H9 (cell line): Measurements from ENCODE around the gene IFRD2. TPM values are rescaled to one million over a fixed set of nuclear protein-coding genes. Genes with fewer than 3 reads are reported as not detected.

Source experiments
- DNase-seq: peaks from one replicate; pipeline ENCODE4 v3.0.0-alpha.2; 2017
- H2AFZ ChIP-seq: one replicate; pipeline ENCODE4 v1.6.1; 2013; ENCODE audit warnings: mild to moderate bottlenecking, low read length, control low read depth, moderate library complexity
- H2AK5ac ChIP-seq: 2 replicates; pipeline ENCODE4 v1.6.1; 2013; ENCODE audit warnings: low read length, control low read depth, mixed read lengths; ENCODE audit not compliant: insufficient read length
- H2BK120ac ChIP-seq: one replicate; pipeline ENCODE4 v1.6.1; 2013; ENCODE audit warnings: low read depth, mild to moderate bottlenecking, low read length, control low read depth, inconsistent platforms; ENCODE audit not compliant: poor library complexity, severe bottlenecking
- H2BK12ac ChIP-seq: 2 replicates; pipeline ENCODE4 v1.6.1; 2013; ENCODE audit warnings: low read length, control low read depth, mixed read lengths, low read depth; ENCODE audit not compliant: insufficient read length
- H2BK15ac ChIP-seq: 2 replicates; pipeline ENCODE4 v1.6.1; 2013; ENCODE audit warnings: low read depth, low read length, control low read depth
- H2BK20ac ChIP-seq: one replicate; pipeline ENCODE4 v1.6.1; 2013; ENCODE audit warnings: low read depth, mild to moderate bottlenecking, low read length, control low read depth, inconsistent platforms; ENCODE audit not compliant: poor library complexity, severe bottlenecking
- H2BK5ac ChIP-seq: 2 replicates; pipeline ENCODE4 v1.6.1; 2013; ENCODE audit warnings: low read length, control low read depth, mixed read lengths; ENCODE audit not compliant: insufficient read length
- H3K14ac ChIP-seq: 2 replicates; pipeline ENCODE4 v1.6.1; 2013; ENCODE audit warnings: low read length, control low read depth; ENCODE audit not compliant: insufficient read depth
- H3K18ac ChIP-seq: 2 replicates; pipeline ENCODE4 v1.6.1; 2013; ENCODE audit warnings: low read depth, mild to moderate bottlenecking, mixed read lengths, low read length, control low read depth; ENCODE audit not compliant: insufficient read length
- H3K23ac ChIP-seq: 2 replicates; pipeline ENCODE4 v1.6.1; 2013; ENCODE audit warnings: low read length, control low read depth, mixed read lengths, low read depth; ENCODE audit not compliant: insufficient read length
- H3K23me2 ChIP-seq: 2 replicates; pipeline ENCODE4 v1.6.1; 2013; ENCODE audit warnings: low read depth, mild to moderate bottlenecking, mixed read lengths, low read length, control low read depth; ENCODE audit not compliant: insufficient read length, poor library complexity, severe bottlenecking
- H3K27ac ChIP-seq: 2 replicates; pipeline ENCODE4 v1.5.1; 2013; ENCODE audit warnings: low read length, control low read depth, mixed read lengths, low read depth; ENCODE audit not compliant: insufficient read length
- H3K27me3 ChIP-seq: 2 replicates; pipeline ENCODE4 v1.6.1; 2013; ENCODE audit warnings: low read length, control low read depth, inconsistent platforms; ENCODE audit not compliant: insufficient read depth
- H3K4ac ChIP-seq: 2 replicates; pipeline ENCODE4 v1.6.1; 2013; ENCODE audit warnings: low read depth, mild to moderate bottlenecking, control low read depth, inconsistent platforms, low read length, moderate library complexity
- H3K4me1 ChIP-seq: 2 replicates; pipeline ENCODE4 v1.6.1; 2013; ENCODE audit warnings: low read length, control low read depth, inconsistent platforms; ENCODE audit not compliant: insufficient read depth
- H3K4me2 ChIP-seq: 2 replicates; pipeline ENCODE4 v1.6.1; 2013; ENCODE audit warnings: low read length, control low read depth, mixed read lengths; ENCODE audit not compliant: insufficient read length, insufficient read depth
- H3K56ac ChIP-seq: 2 replicates; pipeline ENCODE4 v1.6.1; 2013; ENCODE audit warnings: low read depth, mild to moderate bottlenecking, mixed read lengths, low read length, control low read depth; ENCODE audit not compliant: insufficient read length
- H3K79me1 ChIP-seq: 2 replicates; pipeline ENCODE4 v1.6.1; 2013; ENCODE audit warnings: low read depth, mild to moderate bottlenecking, moderate library complexity, low read length, control low read depth, inconsistent platforms; ENCODE audit not compliant: insufficient read depth, poor library complexity, severe bottlenecking
- H3K79me2 ChIP-seq: 2 replicates; pipeline ENCODE4 v1.6.1; 2013; ENCODE audit warnings: low read length, control low read depth, inconsistent platforms; ENCODE audit not compliant: insufficient read depth
- H3K9ac ChIP-seq: 2 replicates; pipeline ENCODE4 v1.6.1; 2013; ENCODE audit warnings: low read length, control low read depth, mixed read lengths; ENCODE audit not compliant: insufficient read length; ENCODE audit errors: extremely low read depth
- H3K9me3 ChIP-seq: one replicate; pipeline ENCODE4 v1.6.1; 2013; ENCODE audit warnings: low read depth, low read length, inconsistent platforms; ENCODE audit not compliant: control insufficient read depth
- H3T11ph ChIP-seq: one replicate; pipeline ENCODE4 v1.6.1; 2013; ENCODE audit warnings: mild to moderate bottlenecking, low read length, control low read depth, inconsistent platforms
- H4K20me1 ChIP-seq: one replicate; pipeline ENCODE4 v1.6.1; 2013; ENCODE audit not compliant: control insufficient read depth, insufficient read length, insufficient read depth
- H4K5ac ChIP-seq: 2 replicates; pipeline ENCODE4 v1.6.1; 2013; ENCODE audit warnings: low read depth, mild to moderate bottlenecking, mixed read lengths, low read length, control low read depth; ENCODE audit not compliant: insufficient read length
- H4K8ac ChIP-seq: replicated peaks from 2 replicates; pipeline ENCODE4 v1.6.1; 2013; ENCODE audit warnings: low read length, control low read depth, mixed read lengths, low read depth; ENCODE audit not compliant: insufficient read length
- H4K91ac ChIP-seq: 2 replicates; pipeline ENCODE4 v1.6.1; 2013; ENCODE audit warnings: low read depth, mild to moderate bottlenecking, moderate library complexity, mixed read lengths, low read length, control low read depth; ENCODE audit not compliant: insufficient read length
- H3K27ac Mint-ChIP-seq, 3 experiments: 2 replicates in 2 of 3; 3 replicates in 1 of 3; pipeline ENCODE4 v1.8.0; 2020 to 2021; ENCODE audit warnings: mixed read lengths in 3 of 3, mild to moderate bottlenecking in 1 of 3, moderate library complexity in 1 of 3
- H3K27me3 Mint-ChIP-seq: 2 replicates; pipeline ENCODE4 v1.8.0; 2021; ENCODE audit warnings: low read depth, mild to moderate bottlenecking, moderate library complexity, mixed read lengths
- H3K36me3 Mint-ChIP-seq, 3 experiments: 2 replicates in 2 of 3; 3 replicates in 1 of 3; pipeline ENCODE4 v1.8.0; 2020 to 2021; ENCODE audit warnings: low read depth in 3 of 3, mixed read lengths in 3 of 3; ENCODE audit not compliant: insufficient read depth in 1 of 3
- H3K4me1 Mint-ChIP-seq, 2 experiments: 2 replicates each; pipeline ENCODE4 v1.8.0; 2020; ENCODE audit warnings: mixed read lengths in 2 of 2
- H3K4me3 Mint-ChIP-seq, 2 experiments: 2 replicates in 1 of 2; 3 replicates in 1 of 2; pipeline ENCODE4 v1.8.0; 2020 to 2021; ENCODE audit warnings: mild to moderate bottlenecking in 2 of 2, mixed read lengths in 2 of 2, moderate library complexity in 1 of 2
- H3K9me3 Mint-ChIP-seq, 2 experiments: 2 replicates in 1 of 2; 3 replicates in 1 of 2; pipeline ENCODE4 v1.8.0; 2020; ENCODE audit warnings: mild to moderate bottlenecking in 2 of 2, mixed read lengths in 2 of 2, moderate library complexity in 1 of 2
- CTCF ChIP-seq: fragments of 200-600 bp; sonication (generic); conservative IDR thresholded peaks from 3 replicates; pipeline ENCODE4 v1.8.0; 2021; ENCODE audit warnings: antibody characterized with exemption, mild to moderate bottlenecking
- WGBS: extraction: QIAGEN DNeasy Blood & Tissue Kit; methylation state at CpG from one replicate; pipeline ENCODE4 v1.1.7; 2013; ENCODE audit warnings: missing lambda C conversion rate, low lambda C conversion rate, mixed read lengths; ENCODE audit not compliant: insufficient read length; ENCODE audit errors: extremely low coverage; 5-methylcytosine and 5-hydroxymethylcytosine counted together
- total RNA-seq: library from RNA; stranded (reverse); gene quantifications from 2 replicates; pipeline ENCODE4 v1.2.1, GENCODE V29; 2021

IFRD2 gene
- total RNA-seq, 1 experiment from 2014 or later: 109 TPM

- H2BK12ac ChIP-seq: no peak overlapping the region
- H2AFZ ChIP-seq: no peak overlapping the region
- DNase-seq: no peak
- H3K23ac ChIP-seq: no peak overlapping the region
- no peaks in the 10 kb centered on the region for H3K27me3 ChIP-seq
- H4K8ac ChIP-seq: no peak overlapping the region
- H3K4me3 Mint-ChIP-seq: peak overlapping the region; percentile 55 to 82; a peak in 4 of 5 replicates
- no peaks in the 10 kb centered on the region for H3K27me3 Mint-ChIP-seq
- no peak overlapping the region for H3T11ph ChIP-seq
- H3K4ac ChIP-seq: no peak overlapping the region
- H4K91ac ChIP-seq: no peak overlapping the region
- no peak overlapping the region for H2AK5ac ChIP-seq
- no peak overlapping the region for H4K5ac ChIP-seq
- no peak overlapping the region for H3K18ac ChIP-seq
- no peak overlapping the region for H3K56ac ChIP-seq
- no peak overlapping the region for H3K27ac ChIP-seq
- no peak overlapping the region for H2BK5ac ChIP-seq
- H3K36me3 Mint-ChIP-seq: peaks cover 26 to 44% (median 40%) of the 10 kb centered on the region in 3 experiments; a peak in 6 of 7 replicates
- no peak overlapping the region for H3K27ac Mint-ChIP-seq
- no peak overlapping the region for H2BK20ac ChIP-seq
- H3K4me1 ChIP-seq: no peaks in the 10 kb centered on the region
- no peak overlapping the region for H2BK15ac ChIP-seq
- H4K20me1 ChIP-seq: no peaks in the 10 kb centered on the region
- H2BK120ac ChIP-seq: no peak overlapping the region
- H3K9me3 Mint-ChIP-seq: no peaks in the 10 kb centered on the region; a peak in 1 of 5 replicates
- H3K4me2 ChIP-seq: no peak overlapping the region
- peaks cover 5% of the 10 kb centered on the region for H3K23me2 ChIP-seq
- H3K79me2 ChIP-seq: peaks cover 3% of the 10 kb centered on the region; the same call in 1 of the 2 replicates
- no peak overlapping the region for H3K14ac ChIP-seq
- no peaks in the 10 kb centered on the region for H3K79me1 ChIP-seq
- H3K4me1 Mint-ChIP-seq: peaks cover 11% of the 10 kb centered on the region in 2 experiments
- H3K9ac ChIP-seq: no peak overlapping the region
- TF ChIP-seq CTCF: no peak
- no peaks in the 10 kb centered on the region for H3K9me3 ChIP-seq
- WGBS: no CpG with 5 or more reads among the region's 16 CpGs
These were observed 2.0 kb downstream of the IFRD2 start for GRCh38 chr3:50290161-50290641.
